HG03108 (cell line): Measurements from ENCODE around the gene STAP2.
A peak's percentile ranks its signal among the peaks of the same experiment; 100 is the strongest.

ENCODE experiments used
- ATAC-seq: cut with Tn5 transposase; IDR thresholded peaks from one replicate; pipeline ENCODE4 v1.9.1; 2021; ENCODE audit warnings: moderate library complexity; ENCODE audit not compliant: unreplicated experiment

STAP2 gene

DNA sequence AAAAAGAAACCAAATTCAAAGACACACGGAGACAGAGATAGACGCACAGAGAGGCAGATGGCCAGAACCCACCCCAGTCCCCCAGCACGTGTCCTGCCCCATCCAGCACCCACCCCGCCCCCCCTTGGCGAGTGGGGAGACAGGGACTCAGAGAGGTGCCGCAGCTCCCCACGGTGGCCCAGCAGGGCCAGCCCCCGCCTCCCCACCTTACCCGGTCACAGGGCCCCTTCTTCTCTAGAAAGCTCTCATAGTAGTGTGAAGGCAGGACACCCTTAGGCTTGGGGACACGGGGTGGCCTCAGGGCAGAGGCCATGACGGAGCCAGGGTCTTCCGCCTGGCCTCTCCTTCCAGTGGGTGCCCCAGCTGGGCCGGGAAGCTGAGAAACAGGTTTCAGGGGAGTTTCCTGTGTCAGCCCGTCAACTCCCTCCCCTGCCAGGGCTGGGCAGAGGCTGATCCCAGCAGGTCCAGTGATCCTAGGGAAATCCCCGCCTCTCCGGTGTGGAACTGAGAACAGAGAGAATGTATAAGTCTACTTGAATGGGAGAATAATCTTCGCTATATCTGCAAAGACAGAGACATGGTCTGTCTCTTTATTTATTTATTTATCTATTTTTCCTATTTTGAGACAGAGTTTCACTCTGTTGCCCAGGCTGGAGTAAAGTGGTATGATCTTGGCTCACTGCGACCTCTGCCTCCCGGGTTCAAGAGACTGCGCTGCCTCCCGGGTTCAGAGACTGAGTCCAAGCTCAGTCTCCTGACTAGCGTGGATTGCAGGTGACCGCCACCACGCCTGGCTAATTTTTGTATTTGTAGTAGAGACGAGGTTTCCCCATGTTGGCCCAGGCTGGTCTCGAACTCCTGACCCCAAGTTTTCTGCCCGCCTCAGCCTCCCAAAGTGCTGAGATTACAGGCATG is at the start of gene STAP2:
Gene STAP2 (minus strand): TSS at position 387 of the 915 bp plus-strand sequence. CDS start 74 bp downstream, at position 313.
- ATAC-seq, result no peak

- ATAC-seq, result no peak
Measured at GRCh38 chr19:4386041-4386782, 47.6 kb upstream of the STAP2 start.

- no peak for ATAC-seq
Measured at GRCh38 chr19:4385291-4386040, 46.8 kb upstream of the STAP2 start.

DNA sequence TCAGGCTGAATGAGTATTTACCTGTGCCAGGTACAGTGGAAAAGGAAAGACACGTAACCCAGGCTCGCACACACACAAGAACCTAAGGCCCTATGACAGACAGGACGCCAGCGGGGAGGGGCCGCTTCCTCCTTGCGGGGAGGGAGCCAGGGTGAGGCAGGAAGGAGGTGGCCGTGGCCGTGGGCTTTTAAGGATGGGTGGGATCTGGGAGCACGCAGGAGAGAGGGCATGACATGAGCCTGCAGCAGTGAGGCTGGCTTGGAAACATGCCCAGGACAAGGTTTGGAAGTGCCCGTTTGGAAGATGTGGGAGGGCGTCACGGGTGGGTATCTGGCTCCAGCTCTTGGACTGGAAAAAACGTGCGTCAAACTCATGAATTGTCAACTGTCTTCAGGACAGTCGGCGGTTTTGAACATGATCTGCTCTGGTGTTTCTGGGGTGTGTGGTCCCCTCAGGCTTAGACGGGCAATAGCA is 41.7 kb upstream of the STAP2 start:
- ATAC-seq, result no peak

DNA sequence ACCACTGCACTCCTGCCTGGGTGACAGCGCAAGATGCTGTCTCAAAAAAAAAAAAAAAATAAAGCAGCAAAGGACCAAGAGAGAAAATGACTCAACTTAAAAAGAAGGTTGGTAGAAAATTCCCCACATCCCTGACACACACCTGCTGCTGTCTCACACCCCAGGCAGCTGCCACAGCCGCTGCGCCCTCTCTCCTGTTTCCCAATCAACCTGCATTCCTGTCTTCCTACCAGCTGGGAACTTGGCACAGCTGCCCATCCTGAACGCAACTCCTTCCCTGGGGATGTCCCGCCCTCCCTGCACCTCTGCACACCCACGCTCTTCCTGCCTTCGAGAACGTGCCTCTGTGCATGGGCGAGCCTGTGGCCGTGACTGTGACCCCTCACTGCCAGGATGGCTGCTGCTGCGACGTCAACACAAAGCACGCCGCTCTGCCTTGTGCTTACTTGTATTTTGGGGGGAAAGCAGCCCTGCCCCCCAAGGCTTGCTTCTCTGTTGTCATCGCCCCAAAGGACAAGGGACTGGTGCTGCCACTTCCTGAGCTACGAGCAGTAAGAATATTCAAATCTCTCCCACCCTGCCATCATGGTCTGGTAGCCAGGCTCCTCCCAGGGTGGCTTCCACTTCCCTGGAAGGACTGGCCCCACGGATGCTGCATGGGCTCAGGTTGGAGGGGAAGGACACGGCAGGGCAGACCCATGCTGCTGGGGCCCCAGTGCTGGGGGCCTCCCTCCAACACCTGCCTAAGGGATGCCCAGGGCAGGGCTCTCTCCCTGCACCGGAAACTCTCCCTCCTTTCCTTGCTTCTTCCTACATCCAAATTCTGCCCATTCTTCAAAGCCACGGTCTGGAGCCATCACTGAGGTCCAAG is 41.0 kb upstream of the STAP2 start:
- ATAC-seq, result no peak

DNA sequence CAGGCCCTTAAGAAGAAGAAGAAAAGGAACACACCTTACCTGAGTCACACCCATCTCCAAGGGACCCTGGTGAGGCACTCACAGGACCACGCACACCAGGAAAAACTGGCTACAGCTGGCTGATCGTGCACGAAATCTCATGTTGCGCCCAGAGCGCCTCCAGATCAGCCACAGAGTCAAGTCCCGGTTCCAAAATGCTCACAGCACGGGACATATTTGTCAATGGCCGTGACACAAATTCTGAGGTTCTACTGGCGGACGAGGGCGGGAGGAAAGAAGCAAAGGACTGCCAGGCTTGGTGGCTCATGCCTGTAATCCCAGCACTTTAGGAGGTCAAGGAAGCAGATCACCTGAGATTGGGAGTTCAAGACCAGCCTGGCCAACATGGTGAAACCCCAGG is 40.3 kb upstream of the STAP2 start:
- ATAC-seq, result no peak

DNA sequence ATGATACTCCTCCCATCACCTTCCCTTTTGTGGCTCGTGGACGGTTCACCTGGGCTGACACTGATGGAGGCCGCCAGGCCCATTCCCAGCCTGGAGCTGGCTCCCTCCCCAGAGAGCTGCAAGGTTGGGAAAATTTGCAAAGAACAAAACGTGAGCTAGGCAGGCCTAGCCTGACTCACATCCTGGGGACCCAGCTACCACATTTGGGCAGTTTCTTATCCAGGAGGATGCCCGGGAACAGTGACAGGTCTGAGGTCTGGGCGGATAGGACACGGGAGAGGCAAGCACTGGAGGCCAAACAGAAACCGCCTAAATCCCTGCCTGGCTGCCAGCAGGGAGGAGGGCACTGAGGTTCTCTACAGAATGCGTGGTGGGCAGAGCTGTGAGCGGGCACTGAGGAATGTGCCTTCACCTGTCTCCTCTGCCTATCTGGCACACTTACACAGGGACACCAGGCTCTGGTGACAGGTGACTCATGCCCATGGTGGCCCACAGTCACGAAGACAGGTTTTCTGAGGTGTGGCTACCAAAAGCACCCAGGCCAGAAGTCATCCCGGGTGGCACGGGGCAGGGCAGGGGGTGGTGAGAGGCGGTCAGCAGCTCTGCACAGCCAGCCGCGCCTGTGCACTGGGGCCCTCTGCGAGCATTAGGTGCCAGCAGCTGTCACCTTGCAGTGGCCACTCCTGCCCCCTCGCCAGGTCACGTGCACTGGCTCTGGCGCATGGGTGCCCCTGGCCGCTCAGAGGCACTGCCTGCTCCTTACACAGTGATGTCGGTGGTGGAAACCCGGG is 38.6 kb upstream of the STAP2 start:
- no peak for ATAC-seq

GRCh38 chr19:4376671-4376990 is 38.0 kb upstream of the STAP2 start:
- ATAC-seq, result no peak

- ATAC-seq, result peak; percentile 9
Measured at GRCh38 chr19:4376028-4376670, 37.5 kb upstream of the STAP2 start.

DNA sequence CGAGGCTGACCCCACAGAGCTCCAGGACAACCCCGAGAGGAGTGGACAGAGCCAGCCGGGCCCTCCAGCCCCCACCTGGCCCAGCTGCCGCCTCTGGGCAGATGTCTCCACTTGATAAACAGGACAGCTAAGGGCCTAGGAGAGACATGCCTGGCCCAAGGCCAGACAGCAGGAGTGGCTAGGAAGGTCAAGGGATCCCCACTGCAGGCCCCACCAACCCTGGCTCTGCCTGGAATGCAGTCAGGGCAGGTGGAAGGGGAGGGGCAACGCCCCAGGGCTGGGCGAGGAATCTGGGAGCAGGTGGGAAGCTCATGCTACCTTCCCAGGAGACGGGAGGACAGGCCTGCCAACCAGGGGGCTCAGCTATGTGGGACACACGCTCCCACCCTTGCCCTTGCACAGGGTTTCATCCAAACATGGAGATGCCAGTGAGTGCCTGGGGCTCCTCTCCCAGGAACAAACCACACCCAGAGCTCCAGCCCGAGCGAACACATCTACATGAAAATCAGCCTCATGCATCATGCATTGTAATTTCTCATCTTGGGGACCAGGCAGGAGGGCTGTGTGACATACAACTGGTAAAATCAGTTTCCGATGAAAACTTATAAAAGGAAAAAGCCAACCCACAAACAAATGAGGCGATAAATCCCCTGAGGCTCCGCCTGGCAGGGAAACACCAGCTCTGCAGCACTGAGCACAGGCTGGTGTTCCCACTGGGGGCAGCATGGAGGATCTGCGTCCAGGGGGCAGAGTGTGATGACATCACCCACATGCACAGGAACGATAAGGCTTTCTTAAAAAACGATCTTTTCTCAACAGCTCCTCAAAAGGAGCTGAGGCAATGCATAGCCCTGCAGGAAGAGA is 36.8 kb upstream of the STAP2 start:
- peak; percentile 51 for ATAC-seq

DNA sequence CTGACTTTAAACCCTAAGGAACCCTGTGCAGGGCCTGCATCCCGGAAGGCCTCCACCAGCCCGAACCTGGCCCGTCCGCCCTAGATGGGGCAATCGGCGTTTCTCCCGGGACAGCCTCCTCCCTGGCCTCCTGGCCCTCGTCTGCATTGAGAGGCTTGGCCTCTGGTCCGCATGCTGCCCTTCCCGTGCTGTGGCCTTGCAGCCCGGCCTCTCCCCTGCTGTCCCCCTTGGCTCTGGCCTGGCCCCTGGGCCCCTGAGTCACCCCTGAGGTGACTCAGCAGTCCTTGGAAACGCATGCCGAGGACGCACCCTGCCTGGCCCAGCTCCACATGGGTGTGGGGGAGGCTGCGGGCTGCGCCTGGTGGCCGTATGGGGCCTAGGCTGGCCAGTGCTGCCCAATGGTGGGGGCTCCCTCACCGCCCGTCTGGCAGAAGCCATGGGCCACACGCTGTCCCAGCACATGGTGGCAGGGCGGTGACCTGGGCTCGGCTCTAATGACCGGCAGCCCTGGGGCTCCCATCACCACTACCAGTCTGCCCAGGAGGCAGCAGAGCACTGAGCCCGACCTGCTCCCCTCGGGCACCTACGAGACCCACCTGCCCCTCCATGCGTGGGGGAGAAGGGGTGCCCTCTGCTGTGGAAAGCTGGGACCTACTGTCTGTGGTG is 36.0 kb upstream of the STAP2 start:
- no peak for ATAC-seq

- no peak for ATAC-seq
Measured at GRCh38 chr19:4373601-4374497, 35.2 kb upstream of the STAP2 start.

DNA sequence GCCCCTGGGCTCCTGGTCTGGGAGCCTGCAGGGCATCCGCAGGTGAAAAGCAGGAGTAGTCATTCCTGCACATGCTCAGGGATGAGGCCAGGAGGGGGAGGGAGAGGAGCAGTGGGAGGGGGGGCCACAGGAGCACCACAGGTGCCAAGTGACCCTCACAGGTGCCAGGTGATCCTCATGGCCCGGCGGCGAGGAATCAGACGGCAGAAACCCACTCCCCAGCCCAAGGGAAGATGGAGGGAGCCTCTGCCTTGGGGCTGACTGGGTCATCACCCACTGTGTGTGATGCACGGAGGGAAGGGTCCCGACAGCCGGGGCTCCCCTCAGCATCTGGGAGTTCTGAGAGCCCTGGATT is 34.4 kb upstream of the STAP2 start:
- no peak for ATAC-seq

DNA sequence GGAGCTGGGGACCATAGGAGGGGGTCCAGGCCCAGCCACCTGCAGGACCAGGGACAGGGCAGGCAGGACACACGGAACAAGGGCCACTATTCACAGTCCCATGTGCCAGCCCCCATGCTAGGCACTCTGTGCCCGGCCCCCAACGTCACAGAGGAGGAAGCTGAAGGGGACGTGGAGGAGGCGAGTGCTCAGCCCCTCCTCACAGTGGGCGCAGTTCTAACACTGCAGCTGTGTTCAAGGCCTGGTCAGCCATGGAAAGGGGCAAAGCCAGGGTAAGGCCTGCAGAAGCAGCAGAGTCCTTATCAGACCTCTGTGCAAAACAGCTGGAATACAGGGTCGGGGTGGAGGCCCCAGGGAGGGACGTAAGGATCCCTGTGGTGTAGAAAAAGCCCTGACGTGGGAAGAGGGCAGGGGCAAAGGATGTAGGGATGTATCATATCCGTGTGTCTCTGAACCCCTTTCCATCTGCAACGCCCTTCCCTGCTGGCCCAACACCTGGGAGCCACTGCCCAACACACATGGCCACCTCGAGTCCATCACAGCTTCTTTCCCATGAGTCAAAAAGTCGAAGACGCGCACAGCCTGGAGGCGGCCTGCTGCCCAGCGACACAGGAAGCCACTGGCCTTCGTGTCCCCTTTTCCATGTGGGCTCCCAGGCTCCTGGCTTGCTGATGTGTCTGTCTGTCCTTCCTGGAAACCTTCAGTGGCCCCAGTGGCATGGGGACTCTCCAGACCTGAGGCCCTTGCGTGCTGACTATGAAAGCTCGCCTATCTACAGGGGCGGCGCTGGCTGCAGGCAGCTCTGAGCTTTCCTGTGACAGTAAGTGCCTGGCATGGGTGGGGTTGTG is 33.8 kb upstream of the STAP2 start:
- ATAC-seq, result no peak

- no peak for ATAC-seq
Measured at GRCh38 chr19:4371247-4372164, 32.9 kb upstream of the STAP2 start.
